BLaER1 (cell line): ENCODE measurements around the gene BACH2.

Experiments used
- H3K27ac ChIP-seq: shearing (Covaris generic); formaldehyde crosslinking; 2 replicates; pipeline ENCODE4 v1.8.1; 2022
- H3K27me3 ChIP-seq: shearing (Covaris generic); formaldehyde crosslinking; 2 replicates; pipeline ENCODE4 v1.8.1; 2022
- H3K36me3 ChIP-seq: shearing (Covaris generic); formaldehyde crosslinking; 2 replicates; pipeline ENCODE4 v1.8.1; 2022
- H3K4me1 ChIP-seq: shearing (Covaris generic); formaldehyde crosslinking; 2 replicates; pipeline ENCODE4 v1.8.1; 2022
- H3K4me2 ChIP-seq: shearing (Covaris generic); formaldehyde crosslinking; 2 replicates; pipeline ENCODE4 v1.8.1; 2022
- H3K4me3 ChIP-seq: shearing (Covaris generic); formaldehyde crosslinking; 2 replicates; pipeline ENCODE4 v1.8.1; 2022
- H3K9ac ChIP-seq: shearing (Covaris generic); formaldehyde crosslinking; 2 replicates; pipeline ENCODE4 v1.8.1; 2022
- H3K9me3 ChIP-seq: shearing (Covaris generic); formaldehyde crosslinking; 2 replicates; pipeline ENCODE4 v1.8.1; 2022
- H4K20me1 ChIP-seq: shearing (Covaris generic); formaldehyde crosslinking; 2 replicates; pipeline ENCODE4 v1.8.1; 2022
- Cebpa-rat ChIP-seq: shearing (Covaris generic); IDR thresholded peaks from 2 replicates; pipeline ENCODE4 v1.8.1; 2022

The BACH2 gene

GRCh38 chr6:90192857-90193256 is 103.8 kb downstream of the BACH2 start:
- Histone ChIP-seq H3K9ac (no peak overlapping the region), H3K27me3 (no peaks in the 10 kb centered on the region), H3K36me3 (peaks cover 35% of the 10 kb centered on the region), H3K4me1 (peaks cover 3% of the 10 kb centered on the region), H3K27ac (no peak overlapping the region), H3K9me3 (peaks cover 6% of the 10 kb centered on the region), H3K4me2 (no peak overlapping the region), H3K4me3 (no peak overlapping the region), H4K20me1 (peaks cover 100% of the 10 kb centered on the region)
- TF ChIP-seq Cebpa-rat, result no peak

- no peak overlapping the region for H3K27ac ChIP-seq
These were observed 105.8 kb downstream of the BACH2 start for GRCh38 chr6:90190752-90191395.

GRCh38 chr6:90190131-90190530 is 106.5 kb downstream of the BACH2 start:
- Histone ChIP-seq H3K27ac (no peak overlapping the region), H4K20me1 (peaks cover 100% of the 10 kb centered on the region), H3K4me3 (no peak overlapping the region), H3K27me3 (no peaks in the 10 kb centered on the region), H3K9me3 (no peaks in the 10 kb centered on the region; the same call in 1 of the 2 replicates), H3K4me2 (no peak overlapping the region), H3K9ac (no peak overlapping the region), H3K4me1 (peaks cover 14% of the 10 kb centered on the region), H3K36me3 (peaks cover 21% of the 10 kb centered on the region; the same call in 1 of the 2 replicates)
- no peak for TF ChIP-seq Cebpa-rat

More at GRCh38 chr6:90190752-90191395, 105.8 kb downstream of the BACH2 start:
- H4K20me1 ChIP-seq, result peaks cover 100% of the 10 kb centered on the region
- peaks cover 14% of the 10 kb centered on the region for H3K4me1 ChIP-seq
- no peak overlapping the region for H3K4me3 ChIP-seq
- no peak overlapping the region for H3K9ac ChIP-seq
- H3K36me3 ChIP-seq, result peaks cover 28% of the 10 kb centered on the region; the same call in 1 of the 2 replicates
- H3K9me3 ChIP-seq, result no peaks in the 10 kb centered on the region; the same call in 1 of the 2 replicates
- H3K27me3 ChIP-seq, result no peaks in the 10 kb centered on the region
- no peak for TF ChIP-seq Cebpa-rat
- no peak overlapping the region for H3K4me2 ChIP-seq

GRCh38 chr6:90187437-90188121 is 109.1 kb downstream of the BACH2 start:
- no peak overlapping the region for H3K27ac ChIP-seq

GRCh38 chr6:90186637-90187371 is 109.8 kb downstream of the BACH2 start:
- no peak overlapping the region for H3K9ac ChIP-seq
- H3K27ac ChIP-seq, result no peak overlapping the region
- no peak overlapping the region for H3K4me3 ChIP-seq
- TF ChIP-seq Cebpa-rat, result no peak
- no peaks in the 10 kb centered on the region; the same call in 1 of the 2 replicates for H3K9me3 ChIP-seq
- H3K27me3 ChIP-seq, result no peaks in the 10 kb centered on the region
- peaks cover 100% of the 10 kb centered on the region for H4K20me1 ChIP-seq
- peaks cover 22% of the 10 kb centered on the region for H3K4me1 ChIP-seq
- peaks cover 16% of the 10 kb centered on the region; the same call in 1 of the 2 replicates for H3K36me3 ChIP-seq
- no peak overlapping the region; the same call in 1 of the 2 replicates for H3K4me2 ChIP-seq

More at GRCh38 chr6:90187437-90188121, 109.1 kb downstream of the BACH2 start:
- H3K9me3 ChIP-seq, result no peaks in the 10 kb centered on the region; the same call in 1 of the 2 replicates
- no peaks in the 10 kb centered on the region for H3K27me3 ChIP-seq
- H3K4me3 ChIP-seq, result no peak overlapping the region
- peaks cover 9% of the 10 kb centered on the region; the same call in 1 of the 2 replicates for H3K36me3 ChIP-seq
- peaks cover 100% of the 10 kb centered on the region for H4K20me1 ChIP-seq
- H3K4me2 ChIP-seq, result no peak overlapping the region; the same call in 1 of the 2 replicates
- H3K9ac ChIP-seq, result no peak overlapping the region
- H3K4me1 ChIP-seq, result peaks cover 22% of the 10 kb centered on the region
- TF ChIP-seq Cebpa-rat, result no peak

- peaks cover 20% of the 10 kb centered on the region; the same call in 1 of the 2 replicates for H3K36me3 ChIP-seq
- no peak for TF ChIP-seq Cebpa-rat
- no peaks in the 10 kb centered on the region; the same call in 1 of the 2 replicates for H3K9me3 ChIP-seq
- peaks cover 100% of the 10 kb centered on the region for H4K20me1 ChIP-seq
- H3K27ac ChIP-seq, result no peak overlapping the region
- H3K4me1 ChIP-seq, result peaks cover 22% of the 10 kb centered on the region
- H3K9ac ChIP-seq, result no peak overlapping the region
- no peak overlapping the region for H3K4me2 ChIP-seq
- no peaks in the 10 kb centered on the region for H3K27me3 ChIP-seq
- no peak overlapping the region for H3K4me3 ChIP-seq
These were observed 110.6 kb downstream of the BACH2 start for GRCh38 chr6:90186026-90186425.

- Histone ChIP-seq H3K4me1 (peaks cover 22% of the 10 kb centered on the region), H3K27ac (no peak overlapping the region), H3K4me2 (no peak overlapping the region), H3K27me3 (no peaks in the 10 kb centered on the region), H3K9ac (no peak overlapping the region), H3K9me3 (no peaks in the 10 kb centered on the region), H3K4me3 (no peak overlapping the region), H4K20me1 (peaks cover 98% of the 10 kb centered on the region), H3K36me3 (peaks cover 20% of the 10 kb centered on the region; the same call in 1 of the 2 replicates)
- TF ChIP-seq Cebpa-rat, result no peak
These were observed 112.0 kb downstream of the BACH2 start for GRCh38 chr6:90184334-90185298.

GRCh38 chr6:90183587-90184333 is 112.9 kb downstream of the BACH2 start:
- no peaks in the 10 kb centered on the region for H3K27me3 ChIP-seq
- no peak overlapping the region for H3K9ac ChIP-seq
- H3K9me3 ChIP-seq, result no peaks in the 10 kb centered on the region
- peaks cover 26% of the 10 kb centered on the region for H3K4me1 ChIP-seq
- no peak overlapping the region for H3K27ac ChIP-seq
- no peak for TF ChIP-seq Cebpa-rat
- peaks cover 20% of the 10 kb centered on the region; the same call in 1 of the 2 replicates for H3K36me3 ChIP-seq
- no peak overlapping the region for H3K4me3 ChIP-seq
- H4K20me1 ChIP-seq, result peaks cover 98% of the 10 kb centered on the region
- no peak overlapping the region for H3K4me2 ChIP-seq
